Activated CD4-positive, alpha-beta memory T cell treated with anti-CD3 and anti-CD28 coated beads for 36 hours (primary cell): ENCODE data around the gene PLK2. TPM values are rescaled to one million over a fixed set of nuclear protein-coding genes. Genes with fewer than 3 reads are reported as not detected.

Experiments
- CTCF ChIA-PET: fragments of 350-600 bp; sonication (Branson Sonifier 250); formaldehyde crosslinking; loops from one replicate; lab custom pipeline; 2021; ENCODE audit warnings: antibody characterized with exemption, inconsistent platforms; lab: Charles Lee
- POLR2A ChIA-PET: fragments of 350-600 bp; sonication (Branson Sonifier 250); formaldehyde crosslinking; loops from one replicate; lab custom pipeline; 2021; ENCODE audit warnings: antibody characterized with exemption; lab: Charles Lee
- DNase-seq: peaks from one replicate; pipeline ENCODE4 v3.0.0-alpha.2; 2020
- H3K27ac Mint-ChIP-seq: one replicate; pipeline ENCODE4 v1.8.0; 2021; ENCODE audit warnings: mixed read lengths
- H3K27me3 Mint-ChIP-seq: one replicate; pipeline ENCODE4 v1.8.0; 2021; ENCODE audit warnings: mixed read lengths
- H3K36me3 Mint-ChIP-seq: one replicate; pipeline ENCODE4 v1.8.0; 2021; ENCODE audit warnings: mixed read lengths
- H3K4me1 Mint-ChIP-seq: one replicate; pipeline ENCODE4 v1.8.0; 2021; ENCODE audit warnings: low read depth, mixed read lengths
- H3K4me3 Mint-ChIP-seq: one replicate; pipeline ENCODE4 v1.8.0; 2021; ENCODE audit warnings: mild to moderate bottlenecking, mixed read lengths
- H3K9me3 Mint-ChIP-seq: one replicate; pipeline ENCODE4 v1.8.0; 2021; ENCODE audit warnings: mixed read lengths
- intact Hi-C: fragments of 100-400 bp; cut with micrococcal nuclease; formaldehyde crosslinking; loops from one replicate; pipeline ENCODE4 v1.15.1; 2023
- total RNA-seq, 2 experiments: library from RNA; stranded (reverse); gene quantifications; one replicate each; pipeline ENCODE4 v1.2.3, GENCODE V29; 2021

Gene PLK2
- total RNA-seq, 2 experiments from 2014 or later, result 1.4 to 2.2 TPM

- no peak for DNase-seq
- intact Hi-C loops, result no loop called here
- Mint-ChIP-seq H3K9me3 (peaks cover 2% of the 10 kb centered on the region), H3K27me3 (peaks cover 5% of the 10 kb centered on the region), H3K27ac (no peak overlapping the region), H3K4me1 (no peaks in the 10 kb centered on the region), H3K36me3 (no peaks in the 10 kb centered on the region), H3K4me3 (no peak overlapping the region)
- POLR2A ChIA-PET, result no interaction called here
- CTCF ChIA-PET, result interaction anchor here (0.6 kb wide), 1 partner anchor 1166 kb away, joined by 3 read pairs; no protein-coding TSS in a partner anchor
These were observed 10.0 kb upstream of the PLK2 start for GRCh38 chr5:58469896-58470295.

GRCh38 chr5:58466939-58467338 is 7.1 kb upstream of the PLK2 start:
- POLR2A ChIA-PET, result no interaction called here
- Mint-ChIP-seq H3K4me1 (no peaks in the 10 kb centered on the region), H3K9me3 (no peaks in the 10 kb centered on the region), H3K27ac (no peak overlapping the region), H3K4me3 (no peak overlapping the region), H3K27me3 (peaks cover 2% of the 10 kb centered on the region), H3K36me3 (no peaks in the 10 kb centered on the region)
- CTCF ChIA-PET, result interaction anchor here (1.1 to 2.4 kb wide), 3 partner anchors 817 to 1169 kb away, joined by 3 to 10 read pairs (median 5); no protein-coding TSS in a partner anchor
- intact Hi-C loops, result no loop called here
- peak; percentile 41 for DNase-seq

GRCh38 chr5:58462623-58463230 is 2.8 kb upstream of the PLK2 start:
- no peak overlapping the region for H3K4me3 Mint-ChIP-seq
- DNase-seq, result peak; percentile 32

GRCh38 chr5:58462154-58462553 is 2.3 kb upstream of the PLK2 start:
- Mint-ChIP-seq H3K27ac (no peak overlapping the region), H3K4me1 (peaks cover 15% of the 10 kb centered on the region), H3K9me3 (no peaks in the 10 kb centered on the region), H3K36me3 (no peaks in the 10 kb centered on the region), H3K4me3 (no peak overlapping the region), H3K27me3 (peaks cover 14% of the 10 kb centered on the region)
- POLR2A ChIA-PET, result no interaction called here
- intact Hi-C loops, result loop anchor here (5.0 kb wide), 2 partner anchors 575 to 1555 kb away; partner anchors contain the start of gene SETD9
- CTCF ChIA-PET, result interaction anchor here (0.7 to 7.0 kb wide), 8 partner anchors 388 to 1563 kb away, joined by 3 to 128 read pairs (median 14); no protein-coding TSS in a partner anchor
- no peak for DNase-seq

More at GRCh38 chr5:58462623-58463230, 2.8 kb upstream of the PLK2 start:
- intact Hi-C loops, result loop anchor here (5.0 kb wide), 2 partner anchors 575 to 1555 kb away; partner anchors contain the start of gene SETD9
- ChIA-PET CTCF (interaction anchor here (0.6 to 7.0 kb wide), 8 partner anchors 388 to 1168 kb away, joined by 3 to 128 read pairs (median 8); no protein-coding TSS in a partner anchor), POLR2A (no interaction called here)
- H3K36me3 Mint-ChIP-seq, result no peaks in the 10 kb centered on the region
- H3K9me3 Mint-ChIP-seq, result no peaks in the 10 kb centered on the region
- peaks cover 15% of the 10 kb centered on the region for H3K4me1 Mint-ChIP-seq
- H3K27ac Mint-ChIP-seq, result no peak overlapping the region
- H3K27me3 Mint-ChIP-seq, result peaks cover 14% of the 10 kb centered on the region

GRCh38 chr5:58460732-58461286 is 923 bp upstream of the PLK2 start:
- Mint-ChIP-seq H3K36me3 (no peaks in the 10 kb centered on the region), H3K4me1 (peaks cover 15% of the 10 kb centered on the region), H3K4me3 (peak overlapping the region; percentile 74), H3K9me3 (no peaks in the 10 kb centered on the region), H3K27ac (no peak overlapping the region), H3K27me3 (peaks cover 14% of the 10 kb centered on the region)
- intact Hi-C loops, result loop anchor here (1.0 to 5.0 kb wide), 8 partner anchors 574 to 1554 kb away; partner anchors contain the start of gene SETD9
- POLR2A ChIA-PET, result interaction anchor here (1.0 to 1.1 kb wide), 3 partner anchors 1077 to 1287 kb away, joined by 3 to 5 read pairs (median 3); no protein-coding TSS in a partner anchor
- CTCF ChIA-PET, result interaction anchor here (0.6 to 7.0 kb wide), 31 partner anchors 11 to 1562 kb away, joined by 3 to 128 read pairs (median 3); no protein-coding TSS in a partner anchor
- peak; percentile 94 for DNase-seq

GRCh38 chr5:58459146-58460001 is 512 bp downstream of the PLK2 start:
- Mint-ChIP-seq H3K4me1 (peaks cover 15% of the 10 kb centered on the region), H3K27ac (no peak overlapping the region), H3K4me3 (peak overlapping the region; percentile 74), H3K9me3 (no peaks in the 10 kb centered on the region), H3K36me3 (peaks cover 3% of the 10 kb centered on the region), H3K27me3 (peaks cover 14% of the 10 kb centered on the region)
- intact Hi-C loops, result loop anchor here (1.0 to 5.0 kb wide), 8 partner anchors 572 to 1552 kb away; partner anchors contain the start of gene SETD9
- DNase-seq, result no peak
- ChIA-PET CTCF (interaction anchor here (0.7 to 7.0 kb wide), 10 partner anchors 163 to 1164 kb away, joined by 3 to 128 read pairs (median 14); no protein-coding TSS in a partner anchor), POLR2A (no interaction called here)

GRCh38 chr5:58458743-58459145 is 1.1 kb downstream of the PLK2 start:
- Mint-ChIP-seq H3K27ac (no peak overlapping the region), H3K4me1 (peaks cover 15% of the 10 kb centered on the region), H3K9me3 (no peaks in the 10 kb centered on the region), H3K36me3 (peaks cover 4% of the 10 kb centered on the region), H3K4me3 (peak overlapping the region; percentile 74), H3K27me3 (peaks cover 12% of the 10 kb centered on the region)
- ChIA-PET CTCF (interaction anchor here (0.7 to 7.0 kb wide), 4 partner anchors 164 to 1160 kb away, joined by 3 to 128 read pairs (median 4); no protein-coding TSS in a partner anchor), POLR2A (no interaction called here)
- intact Hi-C loops, result no loop called here
- no peak for DNase-seq

GRCh38 chr5:58458141-58458742 is 1.6 kb downstream of the PLK2 start:
- peak overlapping the region; percentile 6 for H3K4me3 Mint-ChIP-seq
- ChIA-PET CTCF (interaction anchor here (0.7 to 7.0 kb wide), 3 partner anchors 164 to 1159 kb away, joined by 3 to 128 read pairs (median 5); no protein-coding TSS in a partner anchor), POLR2A (no interaction called here)
- H3K4me1 Mint-ChIP-seq, result peaks cover 15% of the 10 kb centered on the region
- H3K27me3 Mint-ChIP-seq, result peaks cover 12% of the 10 kb centered on the region
- intact Hi-C loops, result no loop called here
- DNase-seq, result no peak
- H3K36me3 Mint-ChIP-seq, result peaks cover 4% of the 10 kb centered on the region
- H3K9me3 Mint-ChIP-seq, result no peaks in the 10 kb centered on the region
- H3K27ac Mint-ChIP-seq, result no peak overlapping the region

- no peak for DNase-seq
- POLR2A ChIA-PET, result no interaction called here
- intact Hi-C loops, result no loop called here
- peaks cover 15% of the 10 kb centered on the region for H3K4me1 Mint-ChIP-seq
- peaks cover 12% of the 10 kb centered on the region for H3K27me3 Mint-ChIP-seq
- H3K9me3 Mint-ChIP-seq, result no peaks in the 10 kb centered on the region
- H3K27ac Mint-ChIP-seq, result no peak overlapping the region
- CTCF ChIA-PET, result no interaction called here
- no peak overlapping the region for H3K4me3 Mint-ChIP-seq
- H3K36me3 Mint-ChIP-seq, result peaks cover 4% of the 10 kb centered on the region
These were observed 2.8 kb downstream of the PLK2 start for GRCh38 chr5:58457050-58457449.

GRCh38 chr5:58456486-58456885 is 3.4 kb downstream of the PLK2 start:
- POLR2A ChIA-PET, result no interaction called here
- intact Hi-C loops, result no loop called here

GRCh38 chr5:58456026-58456425 is 3.9 kb downstream of the PLK2 start:
- intact Hi-C loops, result no loop called here
- ChIA-PET CTCF (no interaction called here), POLR2A (no interaction called here)
- Mint-ChIP-seq H3K4me1 (peaks cover 12% of the 10 kb centered on the region), H3K27me3 (peaks cover 12% of the 10 kb centered on the region), H3K36me3 (peaks cover 4% of the 10 kb centered on the region), H3K4me3 (no peak overlapping the region), H3K9me3 (no peaks in the 10 kb centered on the region), H3K27ac (no peak overlapping the region)
- DNase-seq, result no peak

More at GRCh38 chr5:58456486-58456885, 3.4 kb downstream of the PLK2 start:
- H3K27ac Mint-ChIP-seq, result no peak overlapping the region
- peaks cover 12% of the 10 kb centered on the region for H3K27me3 Mint-ChIP-seq
- CTCF ChIA-PET, result no interaction called here
- H3K9me3 Mint-ChIP-seq, result no peaks in the 10 kb centered on the region
- H3K36me3 Mint-ChIP-seq, result peaks cover 4% of the 10 kb centered on the region
- no peak overlapping the region for H3K4me3 Mint-ChIP-seq
- H3K4me1 Mint-ChIP-seq, result peaks cover 15% of the 10 kb centered on the region
- DNase-seq, result no peak
